ENCODE data around the gene DNAH7. TPM values are rescaled to one million over a fixed set of nuclear protein-coding genes. Genes with fewer than 3 reads are reported as not detected.
A peak's percentile ranks its signal among the peaks of the same experiment; 100 is the strongest.

The DNAH7 gene
- total and polyA plus RNA-seq, 9 of the 15 experiments (the other 6 are each of a cell fraction or from before 2014, with no cell fraction given): 0.03 to 0.42 (median 0.18) TPM

- TF ChIP-seq TOE1 (IDR thresholded peaks at IDR 0.05; ENCODE audit: borderline replicate concordance) (no peak), TOE1 (CRISPR knock-in tag; IDR thresholded peaks at IDR 0.05; ENCODE audit: borderline replicate concordance, low read depth) (no peak), ZNF253 (CRISPR knock-in tag; conservative IDR thresholded peaks at IDR 0.05) (no peak), ZBTB7A (IDR thresholded peaks at IDR 0.05; ENCODE audit: borderline replicate concordance, control insufficient read depth, low read depth, low read length) (0 out of 2 replicates have a peak, but pooled peaks have one; percentile 30), EGR1 (conservative IDR thresholded peaks at IDR 0.05) (peak; percentile 39), ZNF3 (CRISPR knock-in tag; IDR thresholded peaks at IDR 0.05) (no peak), ZNF277 (CRISPR knock-in tag; IDR thresholded peaks at IDR 0.05; ENCODE audit: borderline replicate concordance) (no peak), ZNF592 (IDR thresholded peaks at IDR 0.05) (no peak), ZFP1 (CRISPR knock-in tag; IDR thresholded peaks at IDR 0.05) (no peak), NFATC3 (IDR thresholded peaks at IDR 0.05) (no peak), ARID1B (IDR thresholded peaks at IDR 0.05) (0 out of 2 replicates have a peak, but pooled peaks have one; percentile 21), ZBTB26 (CRISPR knock-in tag; IDR thresholded peaks at IDR 0.05) (no peak), POLR2A (conservative IDR thresholded peaks at IDR 0.05) (no peak), BHLHE40 (IDR thresholded peaks at IDR 0.05; ENCODE audit: low read length) (no peak), KAT8 (IDR thresholded peaks at IDR 0.05; ENCODE audit: low read depth) (no peak), ZNF316 (IDR thresholded peaks at IDR 0.05) (peak; percentile 13; the same call in 1 of the 2 replicates), RFX1 (IDR thresholded peaks at IDR 0.05) (no peak), CBFA2T3 (IDR thresholded peaks at IDR 0.05) (no peak), DPF2 (IDR thresholded peaks at IDR 0.05) (peak; percentile 43; the same call in 1 of the 2 replicates), NCOR1 (IDR thresholded peaks at IDR 0.05) (no peak), ELF4 (CRISPR knock-in tag; IDR thresholded peaks at IDR 0.05) (no peak)
- TF ChIP-seq, protein P1, sequence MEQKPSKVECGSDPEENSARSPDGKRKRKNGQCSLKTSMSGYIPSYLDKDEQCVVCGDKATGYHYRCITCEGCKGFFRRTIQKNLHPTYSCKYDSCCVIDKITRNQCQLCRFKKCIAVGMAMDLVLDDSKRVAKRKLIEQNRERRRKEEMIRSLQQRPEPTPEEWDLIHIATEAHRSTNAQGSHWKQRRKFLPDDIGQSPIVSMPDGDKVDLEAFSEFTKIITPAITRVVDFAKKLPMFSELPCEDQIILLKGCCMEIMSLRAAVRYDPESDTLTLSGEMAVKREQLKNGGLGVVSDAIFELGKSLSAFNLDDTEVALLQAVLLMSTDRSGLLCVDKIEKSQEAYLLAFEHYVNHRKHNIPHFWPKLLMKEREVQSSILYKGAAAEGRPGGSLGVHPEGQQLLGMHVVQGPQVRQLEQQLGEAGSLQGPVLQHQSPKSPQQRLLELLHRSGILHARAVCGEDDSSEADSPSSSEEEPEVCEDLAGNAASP (IDR thresholded peaks at IDR 0.05): no peak
These were observed 373.5 kb downstream of the DNAH7 start (continued) for GRCh38 chr2:195695002-195695631.

All from K562 (cell line).